ENCODE data around the gene PPP4C. TPM values are rescaled to one million over a fixed set of nuclear protein-coding genes. Genes with fewer than 3 reads are reported as not detected.

PPP4C gene
- total and polyA plus RNA-seq, 2 of the 8 experiments (the other 6 are each of a cell fraction or from before 2014, with no cell fraction given), result 148 to 298 TPM

DNA sequence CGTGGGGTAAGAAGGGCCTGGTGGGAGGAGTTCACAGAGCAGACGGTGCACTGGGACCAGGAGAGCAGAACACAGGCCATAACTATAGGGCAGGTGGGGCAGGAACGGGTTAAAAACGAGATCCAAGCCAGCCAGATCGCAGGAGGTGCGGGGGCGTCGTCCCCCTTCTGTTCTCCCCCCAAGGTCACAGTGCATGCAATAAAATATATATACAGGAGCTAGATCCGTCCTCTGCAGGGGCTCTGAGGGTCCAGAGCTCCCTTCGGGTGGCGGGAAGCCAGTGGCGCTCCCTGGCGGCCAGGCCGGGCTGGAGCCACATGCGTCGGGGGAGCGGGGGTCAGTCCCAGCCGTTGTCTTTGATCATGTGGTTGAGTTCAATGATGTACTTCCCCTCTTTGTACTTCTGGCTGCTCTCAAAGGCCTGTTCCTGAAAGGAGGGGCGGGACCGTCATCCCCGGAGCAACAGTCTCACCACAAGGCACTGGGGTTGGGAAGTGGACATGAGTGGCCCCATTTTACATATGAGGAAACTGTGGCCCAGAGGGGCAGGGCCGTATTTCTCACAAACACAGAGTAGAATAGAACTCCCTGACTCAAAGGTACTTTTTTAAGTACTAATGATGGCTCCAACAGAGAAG lies 16.7 kb downstream of the PPP4C start:
- peak overlapping the region; percentile 24; the same call in 1 of the 2 replicates for H3K27ac ChIP-seq (ENCODE audit: low read depth, low read length)
- peaks cover 20% of the 10 kb centered on the region; the same call in 1 of the 2 replicates for H3K23me2 ChIP-seq (ENCODE audit: low read depth, low read length)
- peaks cover 0 to 16% (median 10%) of the 10 kb centered on the region in 4 experiments; a peak in 6 of 7 replicates for H3K4me1 ChIP-seq (replicated peaks in 1 of 4; ENCODE audit: control insufficient read depth in 3 of 4, insufficient read depth in 4 of 4, low read length in 3 of 4)
- peak overlapping the region; percentile 85; the same call in 1 of the 2 replicates for H2BK5ac ChIP-seq (ENCODE audit: low read depth, low read length)
- peak overlapping the region; percentile 55 to 84 (median 66) for H3K4me3 ChIP-seq (ENCODE audit: extremely low read depth in 1 of 4, insufficient read depth in 2 of 4, low read depth in 3 of 4, low read length in 4 of 4)
- no peak overlapping the region for H3K14ac ChIP-seq (ENCODE audit: insufficient read length)
- peak overlapping the region; percentile 71 to 92 for H3K4me2 ChIP-seq (ENCODE audit: insufficient read depth in 1 of 2, low read depth in 2 of 2, low read length in 2 of 2)
- H3K4ac ChIP-seq (replicated peaks; ENCODE audit: insufficient read length, low read depth, low read length), result peak overlapping the region; percentile 99
- no peaks in the 10 kb centered on the region for H3K36me3 ChIP-seq (ENCODE audit: control insufficient read depth in 2 of 4, insufficient read depth in 4 of 4, low read length in 3 of 4)
- peak overlapping the region; percentile 64 for H3K56ac ChIP-seq (replicated peaks; ENCODE audit: insufficient read length, low read depth, low read length)
- H3K9me3 ChIP-seq (ENCODE audit: insufficient read depth in 2 of 2, low read depth in 1 of 2, low read length in 1 of 2), result no peaks in the 10 kb centered on the region
- H3K18ac ChIP-seq (ENCODE audit: extremely low read depth, low read length), result peak overlapping the region; percentile 64
- peaks cover 3% of the 10 kb centered on the region; the same call in 1 of the 2 replicates for H3K79me1 ChIP-seq (ENCODE audit: low read depth, low read length)
- 0 out of 7 replicates have a peak, but pooled peaks cover 0 to 3% (median 0%) of the 10 kb centered on the region in 4 experiments for H3K27me3 ChIP-seq (replicated peaks in 1 of 4; ENCODE audit: control insufficient read depth in 3 of 4, extremely low read depth in 1 of 4, insufficient read depth in 3 of 4, low read length in 3 of 4)
- peaks cover 5 to 12% of the 10 kb centered on the region in 2 experiments for H3K79me2 ChIP-seq (ENCODE audit: control insufficient read depth in 1 of 2, insufficient read depth in 2 of 2, low read length in 2 of 2)
- peak overlapping the region; percentile 95 for H4K91ac ChIP-seq (replicated peaks; ENCODE audit: insufficient read length, low read length)
- DNase-seq (ENCODE audit: low read depth in 1 of 2, low spot score in 2 of 2) (peak in 1 of 2 experiments; percentile 92), FAIRE-seq (no peak)
- POLR2A ChIA-PET (ENCODE audit: partially characterized antibody), result interaction anchor here (0.7 to 14.0 kb wide), 9 partner anchors 16 to 317 kb away, joined by 3 to 353 read pairs (median 4); partner anchors contain the start of genes ALDOA, GDPD3, PPP4C and TMEM219
- peak overlapping the region; percentile 30; the same call in 1 of the 2 replicates for H2AFZ ChIP-seq (ENCODE audit: low read length)
- peaks cover 0 to 2% of the 10 kb centered on the region in 2 experiments for H4K20me1 ChIP-seq (replicated peaks in 1 of 2; ENCODE audit: control insufficient read depth in 1 of 2, insufficient read depth in 2 of 2, low read length in 2 of 2)
- H3K23ac ChIP-seq (ENCODE audit: insufficient read length), result no peak overlapping the region
- peak overlapping the region in 3 of 4 experiments; percentile 18 to 65 (median 49); a peak in 3 of 7 replicates for H3K9ac ChIP-seq (replicated peaks in 1 of 4; ENCODE audit: extremely low read depth in 1 of 4, low read depth in 3 of 4, low read length in 3 of 4)
- no peak overlapping the region for H2BK20ac ChIP-seq (ENCODE audit: low read length)
- peak overlapping the region; percentile 81 for H4K8ac ChIP-seq (ENCODE audit: extremely low read depth, insufficient read depth, low read length)
- peak overlapping the region; percentile 63 for H4K5ac ChIP-seq (ENCODE audit: insufficient read length, low read depth, low read length)
- peak overlapping the region; percentile 69 for H2BK120ac ChIP-seq (replicated peaks; ENCODE audit: low read depth, low read length)
- peak overlapping the region; percentile 30; the same call in 1 of the 2 replicates for H2BK12ac ChIP-seq (ENCODE audit: low read depth, low read length)
- CTCF ChIA-PET (ENCODE audit: partially characterized antibody), result interaction anchor here (0.6 to 7.7 kb wide), 32 partner anchors 11 to 686 kb away, joined by 3 to 90 read pairs (median 4); partner anchors contain the start of genes ALDOA, GDPD3 and PPP4C
- WGBS, 2 experiments (ENCODE audit: extremely low coverage in 1 of 2, insufficient coverage in 1 of 2, insufficient read length in 1 of 2, insufficient replicate concordance in 2 of 2, low coverage in 1 of 2, low lambda C conversion rate in 2 of 2, missing lambda C conversion rate in 1 of 2), result 6% methylated on average over 22 of the region's 22 CpGs; no CpG with 5 or more reads in 1 of the 2 experiments
- H2BK15ac ChIP-seq (ENCODE audit: low read length), result 0 out of 2 replicates have a peak overlapping the region, but pooled peaks have one; percentile 2
- H2AK5ac ChIP-seq (ENCODE audit: low read depth, low read length), result 0 out of 2 replicates have a peak overlapping the region, but pooled peaks have one; percentile 14
- TF ChIP-seq, protein P1, sequence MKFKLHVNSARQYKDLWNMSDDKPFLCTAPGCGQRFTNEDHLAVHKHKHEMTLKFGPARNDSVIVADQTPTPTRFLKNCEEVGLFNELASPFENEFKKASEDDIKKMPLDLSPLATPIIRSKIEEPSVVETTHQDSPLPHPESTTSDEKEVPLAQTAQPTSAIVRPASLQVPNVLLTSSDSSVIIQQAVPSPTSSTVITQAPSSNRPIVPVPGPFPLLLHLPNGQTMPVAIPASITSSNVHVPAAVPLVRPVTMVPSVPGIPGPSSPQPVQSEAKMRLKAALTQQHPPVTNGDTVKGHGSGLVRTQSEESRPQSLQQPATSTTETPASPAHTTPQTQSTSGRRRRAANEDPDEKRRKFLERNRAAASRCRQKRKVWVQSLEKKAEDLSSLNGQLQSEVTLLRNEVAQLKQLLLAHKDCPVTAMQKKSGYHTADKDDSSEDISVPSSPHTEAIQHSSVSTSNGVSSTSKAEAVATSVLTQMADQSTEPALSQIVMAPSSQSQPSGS (IDR thresholded peaks at IDR 0.05; ENCODE audit: low read length), result no peak; the same call in 1 of the 2 replicates
- TF ChIP-seq CEBPB (IDR thresholded peaks at IDR 0.05; ENCODE audit: low read depth, low read length), result no peak
- no peak for TF ChIP-seq RFX5 (IDR thresholded peaks at IDR 0.05; ENCODE audit: borderline replicate concordance, low read depth, low read length)
- no peak for TF ChIP-seq MAFK (IDR thresholded peaks at IDR 0.05; ENCODE audit: low read depth, low read length)
- TF ChIP-seq, protein P2, sequence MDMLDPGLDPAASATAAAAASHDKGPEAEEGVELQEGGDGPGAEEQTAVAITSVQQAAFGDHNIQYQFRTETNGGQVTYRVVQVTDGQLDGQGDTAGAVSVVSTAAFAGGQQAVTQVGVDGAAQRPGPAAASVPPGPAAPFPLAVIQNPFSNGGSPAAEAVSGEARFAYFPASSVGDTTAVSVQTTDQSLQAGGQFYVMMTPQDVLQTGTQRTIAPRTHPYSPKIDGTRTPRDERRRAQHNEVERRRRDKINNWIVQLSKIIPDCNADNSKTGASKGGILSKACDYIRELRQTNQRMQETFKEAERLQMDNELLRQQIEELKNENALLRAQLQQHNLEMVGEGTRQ (IDR thresholded peaks at IDR 0.05; ENCODE audit: low read length), result peak; percentile 44; the same call in 1 of the 2 replicates
- TF ChIP-seq HDAC6 (IDR thresholded peaks at IDR 0.05; ENCODE audit: low read depth, low read length), result no peak
- no peak for TF ChIP-seq TCF12 (IDR thresholded peaks at IDR 0.05; ENCODE audit: low read depth, low read length)
- no peak for TF ChIP-seq RBBP5 (IDR thresholded peaks at IDR 0.05; ENCODE audit: borderline replicate concordance, low read depth, low read length)
